DOHH2 (cell line): ENCODE measurements around the gene DLGAP3.
"Not testable (repeated sequence)": the region's sequence is repeated elsewhere in the genome, so short reads cannot be mapped to it uniquely, and the experiment has no call there.

Experiments used
- H3F3A ChIP-seq: fragments of 200-600 bp; sonication (generic), shearing (Covaris generic); 2 replicates; pipeline ENCODE4 v1.6.0; 2016; ENCODE audit warnings: antibody characterized with exemption, mild to moderate bottlenecking; ENCODE audit not compliant: control insufficient read depth, insufficient read depth
- H3K27ac ChIP-seq: fragments of 200-600 bp; sonication (generic); 2 replicates; pipeline ENCODE4 v1.5.1; 2014; ENCODE audit warnings: low read depth, mild to moderate bottlenecking, low read length, moderate library complexity
- H3K27me3 ChIP-seq: fragments of 200-600 bp; sonication (generic); 2 replicates; pipeline ENCODE4 v1.6.1; 2014; ENCODE audit warnings: mild to moderate bottlenecking, low read length, mixed read lengths; ENCODE audit not compliant: control insufficient read depth
- H3K36me3 ChIP-seq: fragments of 200-600 bp; sonication (generic); 2 replicates; pipeline ENCODE4 v1.6.1; 2014; ENCODE audit warnings: mild to moderate bottlenecking, low read length, moderate library complexity, mixed read lengths; ENCODE audit not compliant: control insufficient read depth
- H3K4me1 ChIP-seq: fragments of 200-600 bp; sonication (generic); 2 replicates; pipeline ENCODE4 v1.6.1; 2014; ENCODE audit warnings: mild to moderate bottlenecking, low read length, mixed read lengths; ENCODE audit not compliant: control insufficient read depth
- H3K4me2 ChIP-seq: fragments of 200-600 bp; sonication (generic); 2 replicates; pipeline ENCODE4 v1.6.0; 2014; ENCODE audit warnings: mild to moderate bottlenecking, low read length, moderate library complexity
- H3K4me3 ChIP-seq: fragments of 200-600 bp; sonication (generic); 2 replicates; pipeline ENCODE4 v1.5.1; 2014; ENCODE audit warnings: mild to moderate bottlenecking, low read length, mixed read lengths
- H3K79me2 ChIP-seq: fragments of 200-600 bp; sonication (generic); 2 replicates; pipeline ENCODE4 v1.6.1; 2014; ENCODE audit warnings: mild to moderate bottlenecking, low read length, mixed read lengths; ENCODE audit not compliant: control insufficient read depth
- H3K9me2 ChIP-seq: fragments of 200-600 bp; sonication (generic); replicated peaks from 2 replicates; pipeline ENCODE4 v1.6.1; 2014; ENCODE audit warnings: mild to moderate bottlenecking, low read length, mixed read lengths; ENCODE audit not compliant: control insufficient read depth
- H3K9me3 ChIP-seq: fragments of 200-600 bp; sonication (generic); 2 replicates; pipeline ENCODE4 v1.6.1; 2014; ENCODE audit warnings: antibody characterized with exemption, low read length, mixed read lengths; ENCODE audit not compliant: control insufficient read depth, insufficient read depth
- H4K20me1 ChIP-seq: fragments of 200-600 bp; sonication (generic); 2 replicates; pipeline ENCODE4 v1.6.0; 2014; ENCODE audit warnings: low read depth, mild to moderate bottlenecking, antibody characterized with exemption, low read length, moderate library complexity; ENCODE audit not compliant: control insufficient read depth, insufficient read depth
- CTCF ChIP-seq: fragments of 200-600 bp; sonication (generic); IDR thresholded peaks from one replicate; pipeline ENCODE4 v1.5.1; 2014; ENCODE audit warnings: antibody characterized with exemption, mild to moderate bottlenecking, low read depth, low read length; ENCODE audit not compliant: poor library complexity, severe bottlenecking
- EZH2phosphoT487 ChIP-seq: fragments of 200-600 bp; sonication (generic); IDR thresholded peaks from 2 replicates; pipeline ENCODE4 v1.6.1; 2017; ENCODE audit warnings: borderline replicate concordance, mild to moderate bottlenecking, antibody characterized with exemption, low read length, moderate library complexity, mixed read lengths

The DLGAP3 gene

DNA sequence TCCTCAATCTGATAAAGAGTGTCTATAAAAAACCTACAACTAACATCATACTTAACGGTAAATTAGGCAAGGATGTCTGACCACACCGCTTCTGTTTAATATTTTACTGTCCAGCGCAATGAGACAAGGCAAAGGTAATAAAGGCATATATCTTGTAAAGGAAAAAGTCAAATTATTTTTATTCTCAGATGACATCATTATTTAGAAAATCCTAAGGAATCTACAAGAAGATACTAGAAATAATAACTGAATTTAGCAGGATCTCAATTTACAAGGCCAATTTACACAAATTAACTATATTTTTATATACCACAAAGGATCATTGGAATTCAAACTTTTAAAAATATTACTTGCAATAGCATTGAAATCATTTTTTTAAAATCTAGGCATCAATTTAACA is 107.2 kb downstream of the DLGAP3 start:
- Histone ChIP-seq H3K36me3 (no peaks in the 10 kb centered on the region), H3K79me2 (no peaks in the 10 kb centered on the region), H4K20me1 (no peaks in the 10 kb centered on the region), H3K27me3 (no peaks in the 10 kb centered on the region), H3K4me3 (no peak overlapping the region), H3F3A (no peaks in the 10 kb centered on the region), H3K9me3 (no peaks in the 10 kb centered on the region), H3K9me2 (no peaks in the 10 kb centered on the region), H3K4me1 (no peaks in the 10 kb centered on the region), H3K27ac (no peak overlapping the region), H3K4me2 (no peak overlapping the region)
- TF ChIP-seq CTCF (no peak), EZH2phosphoT487 (no peak)

GRCh38 chr1:34818862-34819261 is 110.6 kb downstream of the DLGAP3 start:
- not testable (repeated sequence) for H3K4me1 ChIP-seq, H4K20me1 ChIP-seq, H3K9me3 ChIP-seq, H3K36me3 ChIP-seq, H3K27me3 ChIP-seq, H3K27ac ChIP-seq, H3K79me2 ChIP-seq, H3K4me2 ChIP-seq, H3K9me2 ChIP-seq, H3F3A ChIP-seq, H3K4me3 ChIP-seq

DNA sequence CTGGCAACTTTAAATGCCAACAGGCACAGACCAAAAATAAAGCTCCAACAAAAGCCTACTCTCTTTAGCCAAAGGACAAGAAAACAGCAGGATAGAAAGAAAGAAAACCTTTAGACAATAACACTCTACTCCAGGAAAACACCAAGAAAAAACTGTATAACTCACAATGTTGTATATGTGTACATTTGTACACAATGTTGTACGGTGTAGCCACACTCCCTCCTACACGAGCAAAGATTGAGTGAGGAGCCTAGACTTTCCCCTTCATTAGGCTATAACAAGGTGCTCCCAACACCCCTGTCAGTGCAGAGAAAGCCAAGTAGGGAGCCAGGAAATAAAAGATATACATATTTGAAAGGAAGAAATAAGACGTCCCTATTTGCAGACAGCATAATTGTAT is 112.7 kb downstream of the DLGAP3 start:
- no peaks in the 10 kb centered on the region for H3K36me3 ChIP-seq
- no peak overlapping the region for H3K27ac ChIP-seq
- H3F3A ChIP-seq: no peaks in the 10 kb centered on the region
- TF ChIP-seq CTCF (no peak), EZH2phosphoT487 (no peak)
- H3K79me2 ChIP-seq: no peaks in the 10 kb centered on the region
- H3K4me2 ChIP-seq: no peak overlapping the region
- H3K9me3 ChIP-seq: no peaks in the 10 kb centered on the region
- H3K9me2 ChIP-seq: no peaks in the 10 kb centered on the region
- no peak overlapping the region for H3K4me3 ChIP-seq
- H3K4me1 ChIP-seq: no peaks in the 10 kb centered on the region
- peaks cover 3% of the 10 kb centered on the region; the same call in 1 of the 2 replicates for H3K27me3 ChIP-seq
- H4K20me1 ChIP-seq: no peaks in the 10 kb centered on the region

GRCh38 chr1:34816332-34816731 is 113.1 kb downstream of the DLGAP3 start:
- Histone ChIP-seq H3K27me3 (peaks cover 3% of the 10 kb centered on the region; the same call in 1 of the 2 replicates), H3K27ac (no peak overlapping the region), H4K20me1 (no peaks in the 10 kb centered on the region), H3K9me2 (no peaks in the 10 kb centered on the region), H3K36me3 (no peaks in the 10 kb centered on the region), H3K9me3 (no peaks in the 10 kb centered on the region), H3K79me2 (no peaks in the 10 kb centered on the region), H3K4me3 (no peak overlapping the region), H3K4me1 (no peaks in the 10 kb centered on the region), H3F3A (no peaks in the 10 kb centered on the region), H3K4me2 (no peak overlapping the region)
- TF ChIP-seq CTCF: no peak
